NCI-H774 (cell line): ENCODE measurements around the gene LRRC4.

ENCODE experiments used
- DNase-seq: peaks from one replicate; lab custom pipeline; 2025; lab: John Stamatoyannopoulos, UW

Gene LRRC4, protein sequence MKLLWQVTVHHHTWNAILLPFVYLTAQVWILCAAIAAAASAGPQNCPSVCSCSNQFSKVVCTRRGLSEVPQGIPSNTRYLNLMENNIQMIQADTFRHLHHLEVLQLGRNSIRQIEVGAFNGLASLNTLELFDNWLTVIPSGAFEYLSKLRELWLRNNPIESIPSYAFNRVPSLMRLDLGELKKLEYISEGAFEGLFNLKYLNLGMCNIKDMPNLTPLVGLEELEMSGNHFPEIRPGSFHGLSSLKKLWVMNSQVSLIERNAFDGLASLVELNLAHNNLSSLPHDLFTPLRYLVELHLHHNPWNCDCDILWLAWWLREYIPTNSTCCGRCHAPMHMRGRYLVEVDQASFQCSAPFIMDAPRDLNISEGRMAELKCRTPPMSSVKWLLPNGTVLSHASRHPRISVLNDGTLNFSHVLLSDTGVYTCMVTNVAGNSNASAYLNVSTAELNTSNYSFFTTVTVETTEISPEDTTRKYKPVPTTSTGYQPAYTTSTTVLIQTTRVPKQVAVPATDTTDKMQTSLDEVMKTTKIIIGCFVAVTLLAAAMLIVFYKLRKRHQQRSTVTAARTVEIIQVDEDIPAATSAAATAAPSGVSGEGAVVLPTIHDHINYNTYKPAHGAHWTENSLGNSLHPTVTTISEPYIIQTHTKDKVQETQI

DNA sequence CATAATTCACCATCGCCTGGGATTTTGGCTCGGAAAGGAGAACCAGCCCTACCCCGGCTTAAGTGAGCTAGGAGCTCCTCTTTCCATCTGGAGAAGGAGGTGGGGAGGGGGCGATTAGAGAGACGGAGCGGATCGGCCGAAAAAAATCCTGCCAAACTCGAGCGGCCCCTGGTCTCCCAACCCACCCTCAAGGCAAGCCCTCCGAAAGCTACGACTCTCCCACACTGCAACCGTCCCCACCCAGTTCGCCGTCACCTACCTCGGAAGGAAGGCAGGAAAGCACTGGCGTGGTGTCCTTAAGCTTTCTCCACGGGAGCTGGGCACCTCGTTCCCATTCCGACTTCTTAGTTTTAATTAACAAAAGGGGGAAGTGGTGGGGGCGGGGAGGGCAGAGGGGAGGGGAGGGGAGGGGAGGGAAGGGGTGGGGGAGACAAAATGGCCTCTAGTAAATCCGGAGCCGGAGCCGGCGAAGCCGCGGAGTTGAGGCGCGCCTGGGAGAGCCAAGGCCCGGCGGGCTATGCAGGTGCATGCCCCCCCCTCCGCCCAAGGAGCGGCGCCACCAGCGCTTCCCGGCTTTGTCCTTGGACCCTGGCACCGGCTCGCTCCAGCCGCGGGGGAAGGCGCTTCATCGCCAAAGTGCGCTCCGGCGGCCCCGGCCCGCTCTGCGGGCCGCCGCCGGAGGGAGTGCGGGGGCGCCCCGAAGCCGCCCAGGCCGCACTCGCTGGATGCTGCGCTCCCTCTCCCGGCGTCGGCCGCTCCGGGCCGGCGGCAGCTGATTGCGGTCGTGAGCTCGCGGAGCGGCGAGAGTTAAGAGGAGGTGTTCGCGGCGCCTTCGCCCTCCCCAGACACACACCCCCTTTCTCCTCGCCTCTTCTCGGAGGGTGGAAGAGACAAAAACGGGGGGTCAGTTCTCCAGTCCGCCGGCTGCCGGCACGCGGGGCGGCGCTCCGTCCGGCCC is at the start of gene LRRC4:
TSS of gene LRRC4 (minus strand) at position 784 of the 958 bp plus-strand sequence. CDS start 797 bp downstream, outside the sequence.
- no peak for DNase-seq

DNA sequence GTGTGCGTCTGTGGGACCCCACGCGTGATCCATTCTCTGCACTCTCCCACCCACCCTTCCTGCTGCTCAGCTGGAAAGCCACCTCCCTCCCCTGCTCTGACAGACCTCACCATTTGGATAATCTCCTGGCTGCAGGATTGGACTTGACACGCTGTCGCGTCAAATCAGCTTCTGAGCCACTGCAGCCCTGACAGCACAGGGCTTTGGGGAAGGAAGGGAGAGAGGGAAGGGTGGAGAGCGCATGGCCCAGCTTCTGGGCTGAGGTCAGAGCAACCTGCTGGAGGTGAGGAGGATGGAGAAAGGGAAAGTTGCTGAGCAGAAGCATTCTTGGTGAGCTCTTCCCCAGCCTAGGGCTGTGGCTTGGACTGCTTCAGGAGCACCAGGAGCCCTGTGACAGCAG is 48.9 kb upstream of the LRRC4 start:
- no peak for DNase-seq

DNA sequence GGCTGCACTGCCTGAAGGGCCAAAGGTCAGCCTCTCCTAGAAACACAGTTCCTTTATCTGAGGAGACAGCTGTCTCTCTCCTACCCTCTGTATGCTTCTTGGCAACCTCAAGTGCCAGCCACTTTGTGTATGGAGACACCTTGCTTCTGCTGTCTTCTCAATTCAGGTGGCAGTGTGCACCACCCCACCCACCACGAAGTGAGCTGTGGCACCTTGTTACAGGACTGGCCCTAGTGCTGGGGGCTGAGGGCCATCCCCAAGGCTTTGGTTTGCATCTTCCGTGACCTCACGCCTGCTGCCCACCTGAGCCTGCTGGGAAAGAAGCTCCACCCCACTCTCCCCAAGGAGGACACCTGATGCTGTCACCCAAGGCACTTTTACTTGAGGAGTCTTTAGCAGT is 47.1 kb upstream of the LRRC4 start:
- no peak for DNase-seq

DNA sequence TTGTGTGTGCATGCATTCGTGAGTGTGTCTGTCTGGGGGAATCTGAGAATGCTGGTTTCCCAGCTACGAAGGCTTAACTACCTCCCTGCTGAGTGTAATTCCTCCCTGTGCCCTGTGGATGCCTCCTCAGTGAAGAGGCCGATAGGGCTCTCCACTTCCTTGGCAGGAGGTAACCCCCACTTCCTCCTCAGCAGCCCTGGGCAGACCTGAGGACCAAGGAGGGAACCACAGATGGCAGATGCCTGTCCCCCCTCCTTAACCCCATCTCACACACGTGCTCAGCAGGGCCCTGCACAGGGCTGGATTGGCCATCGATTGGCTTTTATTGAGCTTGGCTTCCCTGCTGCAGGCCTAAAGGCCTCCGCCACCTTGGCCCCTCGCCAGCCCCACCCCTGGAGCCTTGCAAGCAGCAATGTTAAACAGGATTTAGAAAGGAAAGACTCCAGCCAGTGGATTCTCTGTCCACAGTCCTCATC is 45.6 kb upstream of the LRRC4 start:
- no peak for DNase-seq

DNA sequence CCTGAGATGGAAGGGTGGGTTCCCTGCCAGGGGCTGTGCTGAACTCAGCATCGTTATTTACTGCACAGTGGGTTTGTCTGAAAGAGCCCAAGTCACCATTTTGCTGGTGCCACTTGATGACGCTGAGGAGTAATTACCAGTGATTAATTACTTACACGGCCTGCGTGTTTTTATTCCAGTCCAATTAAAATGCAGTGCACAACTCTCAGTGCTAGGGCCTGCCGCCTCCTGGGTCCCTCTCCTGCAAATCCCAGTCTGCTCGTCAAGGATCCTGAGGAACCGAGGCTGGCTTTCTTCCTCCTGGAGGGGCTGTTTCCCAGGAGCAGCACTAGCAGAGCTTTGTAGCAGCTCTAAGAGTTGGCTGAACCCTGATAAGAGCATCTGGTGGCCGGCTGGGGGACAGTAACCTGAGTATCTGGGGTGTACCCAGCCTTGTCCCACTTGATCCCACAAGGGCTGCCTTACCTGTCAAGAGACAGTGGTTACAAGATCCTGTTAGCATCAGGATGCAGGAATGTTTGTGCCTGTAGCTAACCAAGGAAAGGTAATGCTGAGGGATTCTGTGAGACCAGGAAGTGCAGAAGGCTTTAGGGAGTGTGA is 45.1 kb upstream of the LRRC4 start:
- no peak for DNase-seq

DNA sequence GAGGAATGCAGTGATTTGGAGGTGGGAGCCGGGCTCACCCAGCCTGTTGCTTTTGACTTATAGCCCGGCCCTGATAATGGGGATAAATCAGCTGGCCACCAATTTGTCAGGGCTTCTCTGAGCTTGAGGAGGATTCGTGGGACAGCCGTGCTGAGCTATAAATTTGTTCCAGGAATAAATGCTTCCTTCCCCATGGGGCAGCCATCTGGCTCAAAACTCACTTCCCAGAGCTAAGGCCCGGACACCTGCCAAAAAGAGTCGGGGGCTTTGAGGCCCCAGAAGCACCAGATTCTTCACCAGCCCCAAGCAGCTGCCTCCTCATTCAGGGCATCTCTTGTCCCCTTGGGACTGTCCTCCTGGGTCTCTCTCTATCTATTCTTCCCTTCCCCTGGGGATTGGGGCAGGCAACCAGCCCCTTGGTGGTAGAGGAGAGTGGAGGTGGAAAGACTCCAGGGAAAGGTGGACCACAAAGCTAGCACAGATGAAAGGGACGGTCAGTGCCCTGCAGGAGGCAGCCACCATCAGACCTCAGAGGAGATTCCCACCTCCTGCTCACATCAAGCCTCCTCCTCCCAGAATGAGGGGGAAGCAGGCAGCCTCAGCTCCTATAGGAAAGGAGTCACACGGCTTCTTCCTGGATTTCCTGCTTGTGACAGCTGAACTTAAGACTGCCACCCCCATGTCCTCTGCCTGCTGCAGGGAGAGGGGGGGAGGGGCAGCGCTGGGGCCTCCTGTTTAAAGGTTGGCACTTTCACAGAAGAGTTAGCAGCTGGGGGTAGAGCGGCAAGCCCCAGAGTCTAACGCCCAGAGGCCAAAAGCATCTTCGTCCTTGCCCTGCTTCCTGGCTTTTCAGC is 44.2 kb upstream of the LRRC4 start:
- DNase-seq = no peak

DNA sequence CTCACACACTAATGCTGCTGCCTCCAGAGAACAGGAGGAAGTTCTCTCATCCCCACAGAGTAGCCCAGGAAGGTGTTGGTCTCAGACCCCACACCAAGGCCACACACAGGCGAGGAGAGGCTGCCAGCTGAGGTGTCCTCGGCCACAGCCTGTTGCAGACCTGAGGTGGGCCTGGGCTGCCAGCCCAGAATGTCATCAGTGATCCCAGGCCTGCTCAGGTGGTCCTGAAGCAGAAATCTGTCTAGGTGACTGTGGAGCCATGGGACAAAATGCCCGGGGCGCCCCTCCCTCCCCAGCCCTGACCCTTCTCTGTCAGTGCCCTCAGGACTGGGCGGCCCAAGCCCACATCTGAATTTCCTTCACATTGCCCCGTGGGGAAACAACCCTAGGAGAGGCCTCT is 43.5 kb upstream of the LRRC4 start:
- no peak for DNase-seq

DNA sequence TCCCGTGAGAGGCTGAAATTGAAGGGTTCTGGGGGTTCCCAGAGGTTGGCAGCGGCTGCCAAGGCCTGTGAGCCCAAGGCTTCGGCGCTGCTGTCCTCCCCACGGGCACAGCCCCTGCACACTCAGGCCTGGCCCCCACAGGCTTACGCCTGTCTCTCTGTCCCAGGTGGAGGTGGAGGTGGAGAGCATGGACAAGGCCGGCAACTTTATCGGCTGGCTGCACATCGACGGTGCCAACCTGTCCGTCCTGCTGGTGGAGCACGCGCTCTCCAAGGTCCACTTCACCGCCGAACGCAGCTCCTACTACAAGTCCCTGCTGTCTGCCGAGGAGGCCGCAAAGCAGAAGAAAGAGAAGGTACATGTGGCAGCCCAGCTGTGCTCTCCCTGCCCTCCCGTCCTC is 43.1 kb upstream of the LRRC4 start:
- DNase-seq = no peak

DNA sequence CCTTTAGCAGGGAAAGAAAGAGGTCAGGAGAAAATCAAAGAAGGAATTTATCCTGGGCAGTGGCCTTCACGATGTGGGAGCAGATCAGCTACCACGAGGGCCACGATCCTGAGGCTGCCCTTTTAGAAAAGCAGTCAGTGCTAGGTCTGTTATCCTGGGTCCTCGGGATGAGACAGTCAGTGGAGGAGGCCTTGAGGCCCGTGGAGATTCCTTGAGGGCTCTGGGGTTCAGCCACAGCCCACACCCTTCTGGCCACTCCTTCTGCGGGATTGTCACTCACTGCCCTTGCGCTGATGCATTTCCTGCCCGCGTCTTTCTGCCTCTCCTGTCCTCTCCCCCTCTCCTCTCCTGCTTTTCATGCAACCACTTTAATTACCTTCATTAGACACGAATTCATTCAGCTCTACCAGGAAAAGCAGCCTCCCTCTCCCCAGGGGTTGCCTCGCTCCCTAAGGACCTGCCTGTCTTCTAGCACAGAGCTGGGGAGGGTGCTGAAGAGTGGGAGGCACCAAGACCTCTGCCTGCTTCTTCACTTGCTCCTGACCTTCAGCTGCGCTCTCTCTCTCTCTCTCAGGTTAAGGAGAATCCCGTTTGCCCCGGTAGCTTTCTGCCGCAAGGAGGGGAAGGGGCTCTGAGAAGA is 42.6 kb upstream of the LRRC4 start:
- DNase-seq = no peak

DNA sequence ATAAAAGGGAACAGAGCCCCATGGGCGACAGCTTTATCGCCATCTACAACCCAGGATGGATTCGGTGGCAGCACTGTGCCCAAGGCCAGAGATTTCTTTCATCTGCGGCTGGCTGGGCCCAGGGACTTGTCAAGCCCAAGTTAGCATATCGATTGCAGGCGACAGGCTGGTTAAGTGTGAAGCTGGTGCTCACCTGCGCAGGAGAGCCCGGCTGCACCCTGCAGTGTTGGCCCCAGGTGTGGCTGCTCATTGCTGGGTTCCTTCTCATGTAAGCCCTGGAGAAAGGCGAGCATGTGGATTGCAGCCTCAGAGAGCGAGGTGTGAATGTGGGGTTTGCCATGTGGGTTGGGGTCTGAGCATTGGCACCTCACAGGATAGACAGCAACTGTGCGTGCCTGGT is 40.6 kb upstream of the LRRC4 start:
- no peak for DNase-seq

DNA sequence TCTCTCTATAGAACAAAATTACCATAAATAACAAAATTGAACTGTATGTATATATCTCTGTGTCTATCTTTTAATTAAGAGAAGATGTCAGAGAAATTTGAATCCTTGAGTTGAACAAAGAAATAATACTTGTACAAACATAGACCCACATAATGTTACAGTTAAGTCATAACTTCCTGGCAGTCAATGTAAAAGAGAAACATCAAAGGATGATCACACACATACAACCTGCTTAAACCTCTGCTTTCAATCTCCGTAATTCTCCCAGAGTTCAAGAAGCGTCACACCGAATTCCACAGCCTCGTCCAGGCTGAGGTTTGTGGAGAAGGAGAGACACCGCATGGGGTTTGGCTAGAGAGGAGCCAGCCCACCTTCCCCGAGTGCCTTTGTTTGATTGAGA is 40.1 kb upstream of the LRRC4 start:
- no peak for DNase-seq

DNA sequence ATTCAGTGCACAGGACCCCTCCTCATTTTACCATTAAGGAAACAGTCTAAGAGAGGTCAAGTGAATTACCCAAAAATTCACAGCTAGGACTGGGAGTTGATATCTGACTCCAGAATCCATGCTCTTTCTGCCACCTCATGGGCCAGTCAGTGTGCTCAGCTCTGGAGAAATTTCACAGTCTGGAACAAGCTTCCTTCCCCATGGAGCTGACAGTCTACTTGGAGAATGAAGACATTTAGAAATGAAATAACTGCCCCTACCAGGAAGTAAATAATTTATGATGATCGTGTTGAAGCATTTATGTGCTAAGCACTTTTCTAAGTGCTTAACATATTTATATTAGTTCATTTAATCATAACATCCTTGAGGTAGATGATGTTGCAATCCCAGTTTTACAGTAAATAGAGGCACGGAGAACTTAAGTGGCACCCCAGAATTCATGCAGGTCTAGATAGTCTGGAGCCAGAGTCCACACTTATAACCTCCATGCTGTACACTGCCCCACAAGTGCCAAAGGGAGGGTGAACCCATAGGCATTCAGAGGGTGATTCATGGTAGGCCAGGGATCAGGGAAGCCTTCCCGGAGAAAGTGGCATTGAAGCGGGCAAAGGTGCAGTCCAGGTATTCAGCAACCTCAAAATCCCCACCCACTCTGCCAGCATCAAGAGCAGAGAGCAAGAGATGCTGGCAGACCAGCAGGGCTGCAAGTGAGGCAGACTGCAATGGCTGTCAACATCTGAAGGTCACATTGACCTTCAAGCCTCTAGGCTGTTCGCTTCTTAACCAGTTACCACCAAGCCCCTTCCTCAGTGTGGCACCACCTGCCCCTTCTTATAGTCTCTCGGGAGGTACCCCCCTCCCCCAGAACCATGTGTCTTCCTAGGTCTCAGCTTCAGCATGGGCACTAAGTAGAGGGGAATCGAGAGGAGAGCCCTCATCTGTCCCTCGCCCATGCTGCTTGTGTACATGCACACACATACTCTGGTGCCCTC is 38.4 kb upstream of the LRRC4 start:
- DNase-seq = no peak

DNA sequence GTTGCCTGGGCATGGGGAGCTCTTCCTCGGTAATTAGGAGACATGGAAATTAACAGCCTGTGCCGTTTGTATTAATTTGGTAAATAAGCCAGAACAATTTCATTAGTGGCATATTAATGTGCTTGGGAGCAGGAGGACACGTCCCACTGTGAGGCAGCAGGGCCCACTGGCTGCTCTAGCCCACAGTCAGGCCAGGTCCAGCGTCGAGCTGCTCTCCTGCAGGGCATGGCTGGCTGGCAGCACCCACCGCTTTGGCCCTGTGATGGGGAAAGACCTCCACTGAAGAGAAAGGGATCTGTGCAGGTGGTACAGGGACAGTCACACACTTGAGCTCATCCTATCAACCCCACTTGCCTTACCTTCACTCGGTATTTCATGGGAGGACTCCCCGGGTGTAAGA is 37.5 kb upstream of the LRRC4 start:
- DNase-seq = no peak

DNA sequence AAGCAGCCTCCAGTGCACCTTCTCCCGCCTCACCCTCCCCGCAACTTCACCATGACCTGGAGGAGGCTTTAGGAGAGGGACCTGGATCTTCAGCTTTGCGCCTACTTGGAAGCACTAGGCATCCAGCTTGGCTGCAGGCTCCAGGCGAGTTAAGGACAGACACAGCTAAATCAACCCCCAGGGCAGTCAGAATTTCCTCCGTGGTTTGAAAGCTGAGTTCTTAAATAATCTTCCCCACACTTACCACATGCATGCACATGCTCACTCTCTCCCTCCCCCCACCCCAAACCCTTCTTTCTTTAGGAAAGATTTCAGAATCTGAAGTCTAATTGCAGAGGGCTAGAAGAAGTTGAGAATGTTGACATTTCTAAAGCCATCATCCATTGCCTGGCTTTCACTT is 36.7 kb upstream of the LRRC4 start:
- DNase-seq = no peak

DNA sequence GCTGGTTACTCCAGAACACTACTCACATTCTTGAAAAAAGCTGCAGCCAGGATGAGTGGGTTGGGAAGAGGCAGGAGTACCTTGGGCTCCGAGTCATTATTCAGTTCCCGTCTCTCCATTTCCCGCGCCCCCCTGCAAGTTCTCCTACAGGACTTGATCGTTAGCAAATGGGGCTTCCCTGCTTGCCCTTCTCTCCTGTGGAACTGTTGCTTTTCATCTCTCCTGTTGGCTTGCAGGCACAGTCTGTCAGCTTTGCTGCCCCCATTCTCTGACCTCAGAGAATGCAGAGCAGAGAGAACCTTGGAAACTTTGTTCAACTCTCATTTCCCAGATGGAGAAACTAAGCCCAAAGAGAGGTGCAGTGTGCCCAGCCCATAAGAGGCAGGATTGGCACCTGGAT is 35.6 kb upstream of the LRRC4 start:
- no peak for DNase-seq

DNA sequence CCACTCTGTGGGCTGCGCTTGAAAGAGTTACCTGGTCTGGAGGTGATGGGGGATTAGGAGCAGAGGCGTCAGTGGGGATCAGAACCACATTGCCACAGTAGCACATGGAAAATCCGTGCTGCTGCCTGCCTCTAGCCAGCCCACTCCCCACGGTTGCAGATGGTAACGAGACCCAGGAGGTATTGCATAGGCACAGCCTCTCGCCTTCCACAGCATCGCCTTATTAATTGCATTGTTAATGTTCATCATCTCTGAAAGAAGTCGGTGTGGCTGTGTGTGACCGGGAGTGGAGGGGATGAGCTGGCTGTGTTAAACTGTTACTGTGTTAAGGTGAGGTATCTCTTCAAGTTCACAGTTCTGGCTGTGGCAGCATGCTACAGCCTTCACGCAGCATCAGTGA is 35.2 kb upstream of the LRRC4 start:
- no peak for DNase-seq

DNA sequence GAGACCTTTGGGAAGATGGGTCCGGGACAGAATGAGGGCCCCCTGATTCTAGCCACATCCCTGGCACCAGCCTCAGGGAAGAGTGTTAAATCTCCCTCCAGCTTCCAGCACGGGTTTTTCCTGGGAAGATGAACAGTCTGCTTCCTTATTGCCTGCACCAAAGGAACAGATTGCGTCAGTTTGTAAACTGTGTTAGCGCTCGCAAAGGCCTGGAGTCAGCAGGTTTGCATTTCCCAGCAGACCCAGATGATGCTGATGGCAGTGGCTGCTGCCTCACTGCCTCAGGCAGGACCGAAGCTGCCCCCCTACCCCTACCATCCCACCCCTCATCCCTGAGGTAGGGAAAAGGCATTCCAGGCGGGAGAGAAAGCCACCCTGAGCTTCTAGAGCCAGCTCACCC is 34.6 kb upstream of the LRRC4 start:
- DNase-seq = no peak

DNA sequence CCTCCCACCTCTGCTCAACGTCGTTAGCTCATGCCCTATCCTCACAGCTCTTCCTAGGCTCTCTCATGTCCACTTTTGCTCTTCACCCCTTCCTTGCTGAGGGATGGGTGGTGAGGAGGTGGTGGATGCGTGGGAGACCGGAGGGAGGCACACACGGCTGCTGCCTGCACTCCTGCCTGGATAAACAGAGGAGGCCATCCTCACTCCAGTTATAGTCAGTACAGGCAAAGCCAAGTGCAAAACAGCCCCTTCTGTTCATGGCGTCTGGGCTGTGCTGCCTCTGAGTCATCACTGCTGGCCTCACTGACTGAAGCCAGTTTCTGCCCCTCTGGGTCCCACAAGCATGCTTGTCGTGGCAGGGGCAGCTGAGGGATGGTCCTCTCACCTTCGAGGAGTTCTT is 31.9 kb upstream of the LRRC4 start:
- no peak for DNase-seq

DNA sequence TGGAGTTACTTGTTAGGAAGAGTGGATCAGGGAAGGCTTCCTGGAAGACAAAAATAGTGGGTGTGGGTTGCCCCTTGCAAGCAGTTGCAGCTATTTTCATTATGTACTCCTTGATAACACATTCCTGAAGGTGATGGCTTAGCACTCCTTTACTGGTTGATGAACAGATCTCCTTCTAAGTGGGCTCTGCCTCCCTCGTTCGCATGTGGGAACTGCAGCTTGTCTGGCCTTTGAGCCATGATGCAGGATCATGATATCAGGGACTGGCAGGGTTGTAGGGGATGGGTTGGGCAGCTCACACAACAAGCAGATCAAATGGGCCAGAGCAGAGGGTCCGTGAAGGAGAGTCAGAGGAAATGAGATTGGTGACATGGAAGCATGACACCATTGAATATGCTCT is 28.8 kb upstream of the LRRC4 start:
- DNase-seq = no peak
